ENCODE results near the gene PSAPL1.

Gene PSAPL1, protein sequence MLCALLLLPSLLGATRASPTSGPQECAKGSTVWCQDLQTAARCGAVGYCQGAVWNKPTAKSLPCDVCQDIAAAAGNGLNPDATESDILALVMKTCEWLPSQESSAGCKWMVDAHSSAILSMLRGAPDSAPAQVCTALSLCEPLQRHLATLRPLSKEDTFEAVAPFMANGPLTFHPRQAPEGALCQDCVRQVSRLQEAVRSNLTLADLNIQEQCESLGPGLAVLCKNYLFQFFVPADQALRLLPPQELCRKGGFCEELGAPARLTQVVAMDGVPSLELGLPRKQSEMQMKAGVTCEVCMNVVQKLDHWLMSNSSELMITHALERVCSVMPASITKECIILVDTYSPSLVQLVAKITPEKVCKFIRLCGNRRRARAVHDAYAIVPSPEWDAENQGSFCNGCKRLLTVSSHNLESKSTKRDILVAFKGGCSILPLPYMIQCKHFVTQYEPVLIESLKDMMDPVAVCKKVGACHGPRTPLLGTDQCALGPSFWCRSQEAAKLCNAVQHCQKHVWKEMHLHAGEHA

GRCh38 chr4:7434766-7435150 lies at the start of gene PSAPL1:
Gene PSAPL1, minus strand, starts transcription at chr4:7434930. Its CDS starts 51 bp downstream, at chr4:7434879.
- peak; percentile 66 for DNase-seq (ENCODE audit: low spot score)

GRCh38 chr4:7481227-7481626 lies 46.5 kb upstream of the PSAPL1 start:
- no peak for DNase-seq (ENCODE audit: low spot score)

- DNase-seq (ENCODE audit: low spot score), result no peak
Measured at GRCh38 chr4:7480423-7480822, 45.7 kb upstream of the PSAPL1 start.

DNA sequence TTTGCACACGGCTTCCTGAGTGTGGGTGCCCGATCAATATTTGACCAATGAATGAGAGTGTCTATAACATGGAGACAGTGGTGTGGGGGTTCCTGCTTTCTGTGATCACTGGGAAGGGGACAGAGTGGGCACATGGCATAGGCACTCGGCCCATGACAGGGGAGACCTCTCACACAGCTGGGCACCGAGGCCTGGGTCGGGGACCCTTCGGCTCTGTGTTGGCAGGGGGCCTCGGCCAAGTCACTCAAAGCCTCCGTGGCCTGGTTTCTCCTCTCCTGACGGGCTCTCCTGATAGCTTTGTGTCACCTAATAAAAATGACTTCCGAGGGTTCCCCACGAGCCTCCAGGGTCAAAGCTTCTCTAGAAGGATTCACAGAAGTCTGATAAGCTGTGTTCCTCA lies 43.9 kb upstream of the PSAPL1 start:
- DNase-seq (ENCODE audit: low spot score), result no peak

DNA sequence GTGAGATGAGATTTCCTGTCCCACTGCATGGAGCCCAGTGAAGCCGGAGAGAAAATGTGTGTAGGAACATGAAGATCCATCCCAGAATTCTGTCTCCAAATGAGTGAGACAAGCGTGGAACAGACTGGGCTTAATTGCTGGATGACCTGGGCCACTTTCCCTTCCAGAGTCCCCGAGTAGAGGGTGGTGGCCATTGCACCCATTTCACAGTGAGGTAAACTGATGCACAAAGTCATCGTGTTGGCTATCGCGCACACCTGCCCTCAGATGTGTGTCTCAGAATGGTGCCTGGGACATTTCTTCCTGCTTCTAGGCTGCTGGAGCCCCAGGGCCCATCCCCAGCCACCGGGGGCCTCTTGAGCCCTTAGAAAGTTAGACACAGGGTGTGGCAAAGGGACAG lies 43.0 kb upstream of the PSAPL1 start:
- no peak for DNase-seq (ENCODE audit: low spot score)

- no peak for DNase-seq (ENCODE audit: low spot score)
Measured at GRCh38 chr4:7476820-7477219, 42.1 kb upstream of the PSAPL1 start.

GRCh38 chr4:7475207-7475606 lies 40.5 kb upstream of the PSAPL1 start:
- DNase-seq (ENCODE audit: low spot score), result no peak

GRCh38 chr4:7474320-7474719 lies 39.6 kb upstream of the PSAPL1 start:
- DNase-seq (ENCODE audit: low spot score), result no peak

DNA sequence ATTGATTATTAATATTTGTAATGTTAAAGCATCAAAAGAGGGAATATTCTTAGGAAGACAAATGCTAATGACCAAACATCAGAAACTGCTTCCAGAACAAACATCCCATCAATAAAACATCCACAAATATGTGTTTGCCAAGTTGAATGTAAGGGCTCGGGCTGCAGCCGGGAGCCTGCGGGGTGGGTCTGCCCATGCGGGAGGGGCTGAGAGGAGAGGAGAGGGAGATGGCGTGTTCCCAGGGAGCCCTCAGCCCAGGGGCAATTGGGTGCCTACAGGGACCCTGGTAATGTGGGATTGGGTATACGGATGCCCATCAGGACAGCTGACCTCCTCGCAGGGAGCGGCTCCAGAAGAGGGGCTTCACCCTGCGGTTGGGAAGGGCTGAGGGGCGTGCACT lies 38.4 kb upstream of the PSAPL1 start:
- DNase-seq (ENCODE audit: low spot score), result no peak

GRCh38 chr4:7472442-7473013 lies 37.8 kb upstream of the PSAPL1 start:
- DNase-seq (ENCODE audit: low spot score), result no peak

GRCh38 chr4:7470522-7471128 lies 35.9 kb upstream of the PSAPL1 start:
- DNase-seq (ENCODE audit: low spot score), result no peak

- no peak for DNase-seq (ENCODE audit: low spot score)
Measured at GRCh38 chr4:7470111-7470510, 35.4 kb upstream of the PSAPL1 start.

GRCh38 chr4:7469023-7469422 lies 34.3 kb upstream of the PSAPL1 start:
- DNase-seq (ENCODE audit: low spot score), result no peak

- DNase-seq (ENCODE audit: low spot score), result no peak
Measured at GRCh38 chr4:7467471-7467870, 32.7 kb upstream of the PSAPL1 start.

- no peak for DNase-seq (ENCODE audit: low spot score)
Measured at GRCh38 chr4:7466904-7467303, 32.2 kb upstream of the PSAPL1 start.

DNA sequence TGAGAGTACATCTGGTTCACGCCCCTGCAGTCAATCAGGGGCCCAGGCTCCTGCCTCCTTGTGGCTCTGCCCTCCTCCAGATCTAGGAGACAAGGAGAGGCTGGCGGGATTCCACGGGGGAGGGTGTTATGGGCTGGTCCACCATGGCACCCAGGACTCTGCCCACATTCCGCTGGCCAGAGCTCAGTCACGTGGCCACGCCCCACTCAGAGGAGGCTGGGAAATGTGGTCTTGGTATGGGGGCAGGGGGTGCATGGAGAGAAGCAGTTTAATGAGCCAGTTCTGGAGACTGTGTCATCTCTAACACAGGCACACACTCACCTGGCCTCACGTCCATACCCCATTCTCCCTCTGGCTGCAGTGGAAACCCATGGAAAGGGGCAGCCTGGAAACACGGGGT lies 31.5 kb upstream of the PSAPL1 start:
- no peak for DNase-seq (ENCODE audit: low spot score)

GRCh38 chr4:7465017-7465416 lies 30.3 kb upstream of the PSAPL1 start:
- DNase-seq (ENCODE audit: low spot score), result no peak

DNA sequence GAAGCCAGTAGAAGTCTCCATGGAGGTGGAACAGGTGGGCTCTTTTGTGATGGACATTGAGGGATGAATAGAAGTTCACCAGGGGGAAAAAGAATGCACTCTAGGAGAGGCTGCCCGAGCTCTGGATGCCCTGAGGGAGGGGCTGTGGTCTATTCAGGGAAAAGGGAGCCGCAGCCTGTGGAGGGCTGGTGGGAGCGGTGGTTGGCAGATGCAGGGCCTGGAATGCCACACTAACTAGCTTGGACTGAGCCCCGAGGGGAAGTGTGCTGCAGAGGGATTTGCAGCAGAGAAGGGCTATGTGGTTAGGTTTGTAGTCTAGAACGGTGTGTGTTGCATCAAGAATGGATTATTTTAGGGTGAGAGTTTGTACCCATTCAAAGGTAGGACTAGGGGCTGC lies 29.5 kb upstream of the PSAPL1 start:
- no peak for DNase-seq (ENCODE audit: low spot score)

DNA sequence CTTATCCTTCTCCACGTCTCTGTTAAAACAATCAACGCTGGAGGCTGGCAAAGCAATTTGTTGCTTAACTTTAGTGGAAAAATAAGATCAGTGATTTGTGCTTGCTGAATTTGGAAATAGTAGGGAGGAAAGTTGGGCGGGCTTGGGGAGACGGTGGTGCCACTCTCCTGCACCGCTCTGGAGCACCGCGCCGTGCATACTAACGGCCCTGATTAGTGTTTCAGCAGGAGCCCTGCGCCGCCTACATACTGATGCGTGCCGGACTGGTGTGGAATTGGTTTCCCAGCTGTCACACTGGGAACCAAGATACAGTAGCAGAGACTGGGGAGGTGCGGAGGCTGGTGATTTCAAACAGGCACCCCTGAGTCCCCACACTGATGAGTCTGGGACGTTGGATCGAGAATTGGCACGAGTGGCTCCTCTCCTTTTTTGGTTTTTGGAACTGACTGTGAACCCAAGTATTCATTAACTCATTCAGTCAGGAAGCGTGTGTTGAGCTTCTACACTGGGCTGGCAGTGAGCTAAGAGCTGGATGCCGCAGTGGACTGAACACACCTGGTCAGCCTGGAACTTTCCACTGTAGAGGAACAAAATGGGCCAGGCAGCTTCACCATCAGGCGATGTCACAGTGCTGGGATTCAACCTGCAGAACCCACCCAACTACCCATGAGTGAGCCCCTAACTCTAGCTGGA lies 29.0 kb upstream of the PSAPL1 start:
- DNase-seq (ENCODE audit: low spot score), result no peak

GRCh38 chr4:7462509-7462971 lies 27.8 kb upstream of the PSAPL1 start:
- DNase-seq (ENCODE audit: low spot score), result peak; percentile 55

GRCh38 chr4:7461230-7461629 lies 26.5 kb upstream of the PSAPL1 start:
- DNase-seq (ENCODE audit: low spot score), result no peak

DNA sequence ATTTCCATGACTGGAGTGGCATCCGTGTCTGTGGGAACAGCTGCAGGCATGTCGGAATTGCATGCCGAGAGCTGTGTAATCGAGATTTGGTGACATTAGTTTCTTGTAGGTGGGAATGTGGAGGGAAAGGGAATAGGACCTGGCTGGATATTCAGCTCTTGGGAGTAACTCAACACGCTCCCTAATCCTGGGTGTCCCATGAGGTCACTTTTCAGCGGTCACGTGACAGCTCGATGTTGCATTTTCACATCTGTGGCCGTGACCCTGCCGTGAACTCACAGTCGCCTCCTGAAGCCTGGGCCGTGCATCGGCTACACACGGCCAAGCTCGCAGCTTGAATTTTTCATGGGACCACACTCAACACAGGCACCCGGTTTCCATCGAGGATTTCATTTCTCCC lies 25.8 kb upstream of the PSAPL1 start:
- DNase-seq (ENCODE audit: low spot score), result no peak

DNA sequence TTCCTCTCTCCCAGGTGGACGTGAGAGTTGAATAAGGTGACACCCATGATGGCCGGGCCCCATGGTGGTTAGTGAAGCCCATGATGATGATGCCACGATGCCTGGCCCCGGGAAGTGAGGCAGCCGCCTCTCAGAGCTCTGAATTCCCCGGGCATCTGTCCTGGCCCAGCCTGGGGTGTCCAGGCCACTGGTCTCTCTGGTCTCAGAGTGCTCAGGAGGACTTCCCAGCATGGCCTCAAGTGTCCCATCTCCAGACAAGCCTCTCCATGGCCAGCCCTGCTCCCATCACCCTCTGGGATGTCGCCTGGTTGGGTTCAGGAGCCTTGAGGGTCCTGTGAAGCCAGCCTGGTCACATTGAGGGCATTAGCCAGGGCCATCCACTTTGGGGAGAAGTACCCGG lies 24.7 kb upstream of the PSAPL1 start:
- DNase-seq (ENCODE audit: low spot score), result no peak

Data from LoVo (cell line).